Stomach (tissue), 9 donors: Measurements from ENCODE around the gene C1orf198. TPM values are rescaled to one million over a fixed set of nuclear protein-coding genes. Genes with fewer than 3 reads are reported as not detected.

Experiments
- DNase-seq, 2 donors: peaks; one replicate each; pipeline versions ENCODE4 v3.0.0 to v3.0.0-alpha.2; 2013 to 2019
- H3K27ac ChIP-seq, 5 donors: fragments of 200-600 bp in 4 of 5; sonication (generic) in 4 of 5; one replicate each; pipeline ENCODE4 v1.5.1; 2013 to 2019; ENCODE audit warnings: mild to moderate bottlenecking in 1 of 5, moderate library complexity in 1 of 5
- H3K27me3 ChIP-seq, 3 donors: fragments of 200-600 bp; sonication (generic); one replicate each; pipeline ENCODE4 v1.5.1; 2017 to 2019; ENCODE audit warnings: mixed run types in 1 of 3
- H3K36me3 ChIP-seq, 4 donors: fragments of 200-600 bp; sonication (generic); 1 replicate in 3 of 4; 2 replicates in 1 of 4; pipeline ENCODE4 v1.5.1; 2016 to 2019
- H3K4me1 ChIP-seq, 4 donors: fragments of 200-600 bp; sonication (generic); one replicate each; pipeline ENCODE4 v1.5.1; 2016 to 2019
- H3K4me3 ChIP-seq, 4 donors: fragments of 200-600 bp; sonication (generic) in 3 of 4; one replicate each; pipeline ENCODE4 v1.5.1; 2016 to 2019; ENCODE audit warnings: mild to moderate bottlenecking in 1 of 4
- H3K9me3 ChIP-seq, 4 donors: fragments of 200-600 bp; sonication (generic); one replicate each; pipeline ENCODE4 v1.5.1; 2016 to 2019
- EP300 ChIP-seq: sonication (generic); formaldehyde crosslinking; IDR thresholded peaks from one replicate; pipeline ENCODE4 v1.6.1; 2017; ENCODE audit warnings: antibody characterized with exemption
- POLR2A ChIP-seq, 4 donors: fragments of 450-650 bp; IDR thresholded peaks; one replicate each; pipeline ENCODE4 v1.6.1; 2016; ENCODE audit warnings: antibody characterized with exemption in 4 of 4, control low read depth in 2 of 4, mild to moderate bottlenecking in 1 of 4, moderate library complexity in 1 of 4
- POLR2AphosphoS5 ChIP-seq, 3 donors: sonication (generic); formaldehyde crosslinking; IDR thresholded peaks; one replicate each; pipeline ENCODE4 v1.6.1; 2016; ENCODE audit warnings: antibody characterized with exemption in 3 of 3
- WGBS, 5 donors: extraction: QIAGEN DNeasy Blood & Tissue Kit in 3 of 5; methylation state at CpG; one replicate each; pipeline versions ENCODE4 v1.1.5 to v1.1.7; 2013 to 2018; 5-methylcytosine and 5-hydroxymethylcytosine counted together
- intact Hi-C: fragments of 100-400 bp; cut with DNase I; formaldehyde crosslinking; loops from one replicate; pipeline ENCODE4 v1.15.1; 2023; ENCODE audit warnings: low total_unique reads
- polyA plus RNA-seq, 3 donors: library from polyadenylated mRNA; stranded (reverse); fragments of 200-250 nt; gene quantifications; one replicate each; pipeline ENCODE4 v1.2.3, GENCODE V29; 2013
- total RNA-seq, 5 donors: library from RNA; depleted of rRNA; stranded (reverse); fragments of >200 nt; gene quantifications; one replicate each; pipeline versions ENCODE4 v1.1.0 to v1.2.3, GENCODE V29; 2014 to 2016
- TF ChIP-seq, protein P1 (sequence below), 7 experiments: fragments of 450-650 bp in 4 of 7; fragments of 200-600 bp in 3 of 7; sonication (generic) in 3 of 7; IDR thresholded peaks; one replicate each; pipeline ENCODE4 v1.5.1; 2016 to 2019; ENCODE audit warnings: antibody characterized with exemption in 7 of 7, control low read depth in 2 of 7, mild to moderate bottlenecking in 1 of 7
- donor health status: healthy with polysubstance abuse.
- donor health status: Bipolar disorder and iron deficiency.
- donor health status: healthy.

The C1orf198 gene
- total and polyA plus RNA-seq, 8 donors = 11.3 to 69.3 (median 32.4) TPM

DNA sequence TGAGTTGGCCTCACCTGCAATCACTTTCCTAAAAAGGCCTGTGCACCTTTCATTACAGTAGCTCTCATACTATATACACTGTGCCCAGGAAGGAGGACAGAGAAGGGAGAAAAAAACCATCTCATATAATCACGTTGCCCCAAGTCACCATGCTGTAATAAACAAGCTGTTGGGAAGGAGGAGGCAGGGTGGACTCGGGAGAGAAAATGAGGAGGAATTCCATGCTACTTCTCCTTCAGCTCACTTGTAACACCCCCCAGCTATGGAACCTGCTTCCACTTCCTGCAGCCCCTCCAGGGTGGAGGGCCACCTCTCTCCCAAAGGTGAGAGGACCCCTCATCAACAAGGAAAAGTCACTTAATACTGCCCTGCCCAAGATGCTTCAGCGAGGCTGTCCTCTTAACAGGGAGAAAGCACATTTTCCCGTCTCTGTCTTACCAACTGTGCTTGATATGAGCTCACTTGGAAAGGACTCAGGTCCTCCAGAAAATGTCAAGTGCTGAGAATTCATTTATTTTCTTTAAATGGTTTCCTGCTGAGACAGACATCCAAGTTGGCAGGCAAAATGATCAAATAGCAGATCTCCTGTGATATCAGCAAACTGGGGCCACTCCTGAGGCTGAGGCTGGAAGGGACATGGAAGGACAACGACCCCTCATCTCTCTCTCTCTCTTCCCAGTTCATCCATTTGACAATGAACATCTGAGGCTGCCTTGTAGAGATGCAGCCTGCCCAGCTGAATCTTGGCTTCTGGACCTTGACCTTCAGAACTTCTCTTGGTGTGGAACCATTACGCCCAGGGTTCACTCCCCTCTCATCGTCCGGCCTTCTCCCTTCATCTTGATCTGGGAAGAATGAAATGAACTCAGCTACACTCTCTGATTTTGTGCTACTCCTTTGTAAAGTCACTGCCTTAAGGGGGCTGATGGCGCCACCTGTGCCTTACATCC, 67.2 kb downstream of the C1orf198 start:
- Histone ChIP-seq H3K4me3 (no peak overlapping the region), H3K36me3 (peaks cover 0 to 7% (median 0%) of the 10 kb centered on the region in 4 donors), H3K27ac (no peak overlapping the region), H3K9me3 (no peaks in the 10 kb centered on the region), H3K4me1 (peaks cover 0 to 4% (median 0%) of the 10 kb centered on the region in 4 donors), H3K27me3 (no peaks in the 10 kb centered on the region)
- 80 to 87% (median 83%) methylated on average over 9 of the region's 9 CpGs for WGBS, 5 donors
- no peak for DNase-seq
- intact Hi-C loops = loop anchor here (10.0 kb wide), 1 partner anchor 414 kb away; no protein-coding TSS in a partner anchor
- no peak for TF ChIP-seq POLR2AphosphoS5 (IDR thresholded peaks at IDR 0.05)
- TF ChIP-seq, protein P1, sequence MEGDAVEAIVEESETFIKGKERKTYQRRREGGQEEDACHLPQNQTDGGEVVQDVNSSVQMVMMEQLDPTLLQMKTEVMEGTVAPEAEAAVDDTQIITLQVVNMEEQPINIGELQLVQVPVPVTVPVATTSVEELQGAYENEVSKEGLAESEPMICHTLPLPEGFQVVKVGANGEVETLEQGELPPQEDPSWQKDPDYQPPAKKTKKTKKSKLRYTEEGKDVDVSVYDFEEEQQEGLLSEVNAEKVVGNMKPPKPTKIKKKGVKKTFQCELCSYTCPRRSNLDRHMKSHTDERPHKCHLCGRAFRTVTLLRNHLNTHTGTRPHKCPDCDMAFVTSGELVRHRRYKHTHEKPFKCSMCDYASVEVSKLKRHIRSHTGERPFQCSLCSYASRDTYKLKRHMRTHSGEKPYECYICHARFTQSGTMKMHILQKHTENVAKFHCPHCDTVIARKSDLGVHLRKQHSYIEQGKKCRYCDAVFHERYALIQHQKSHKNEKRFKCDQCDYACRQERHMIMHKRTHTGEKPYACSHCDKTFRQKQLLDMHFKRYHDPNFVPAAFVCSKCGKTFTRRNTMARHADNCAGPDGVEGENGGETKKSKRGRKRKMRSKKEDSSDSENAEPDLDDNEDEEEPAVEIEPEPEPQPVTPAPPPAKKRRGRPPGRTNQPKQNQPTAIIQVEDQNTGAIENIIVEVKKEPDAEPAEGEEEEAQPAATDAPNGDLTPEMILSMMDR (IDR thresholded peaks at IDR 0.05) = no peak
- TF ChIP-seq POLR2A (IDR thresholded peaks at IDR 0.05) = no peak
- no peak for TF ChIP-seq EP300

DNA sequence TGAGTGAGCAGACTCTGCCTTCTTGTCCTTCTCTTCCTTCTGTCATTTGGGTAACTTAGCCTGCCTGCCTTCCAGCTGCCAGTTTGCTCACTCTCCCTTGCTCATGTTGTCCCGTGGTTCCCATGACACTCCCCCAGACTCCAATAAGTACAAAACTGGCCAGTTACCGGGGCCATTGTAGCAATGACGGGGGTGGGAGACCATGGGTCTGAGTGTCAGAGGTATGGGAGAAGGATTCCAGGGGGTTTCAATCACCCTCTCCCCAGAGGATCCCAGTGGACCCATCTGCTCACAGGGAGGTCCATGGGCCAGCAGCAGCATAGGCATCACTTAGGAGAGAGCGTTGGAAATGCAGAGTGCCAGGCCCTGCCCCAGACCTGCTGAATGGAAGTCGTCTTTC, 69.8 kb downstream of the C1orf198 start:
- intact Hi-C loops = loop anchor here (10.0 kb wide), 1 partner anchor 116 kb away; no protein-coding TSS in a partner anchor
- H3K4me1 ChIP-seq = peaks cover 0 to 4% (median 0%) of the 10 kb centered on the region in 4 donors
- H3K36me3 ChIP-seq = peaks cover 0 to 7% (median 0%) of the 10 kb centered on the region in 4 donors
- WGBS, 5 donors = 85 to 94% (median 89%) methylated on average over 5 of the region's 5 CpGs
- H3K9me3 ChIP-seq = no peaks in the 10 kb centered on the region
- no peak for DNase-seq
- no peak overlapping the region for H3K4me3 ChIP-seq
- H3K27me3 ChIP-seq = no peaks in the 10 kb centered on the region
- no peak for TF ChIP-seq POLR2AphosphoS5 (IDR thresholded peaks at IDR 0.05)
- no peak for TF ChIP-seq POLR2A (IDR thresholded peaks at IDR 0.05)
- TF ChIP-seq, protein P1 (IDR thresholded peaks at IDR 0.05) = no peak
- TF ChIP-seq EP300 = no peak
- H3K27ac ChIP-seq = no peak overlapping the region

DNA sequence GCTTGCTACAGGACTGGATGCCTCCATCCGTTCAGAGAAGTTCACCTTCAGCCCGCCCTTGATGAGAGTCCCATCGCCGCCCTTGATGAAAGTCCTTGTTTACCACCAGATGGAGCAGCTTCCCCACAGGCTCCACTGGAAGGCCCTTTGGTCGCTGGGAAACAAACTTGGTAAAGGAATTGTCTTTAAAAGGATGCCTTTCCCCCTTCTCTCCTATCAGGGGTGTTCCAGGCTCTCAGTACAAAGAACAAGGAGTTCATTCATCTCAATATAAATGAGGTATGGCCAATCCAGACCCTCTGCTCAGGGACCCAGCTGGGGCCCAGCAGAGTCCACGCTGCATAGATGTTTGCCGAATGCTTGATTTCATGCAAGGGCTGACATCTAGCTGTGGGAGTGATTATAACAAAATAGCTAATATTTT, 70.4 kb downstream of the C1orf198 start:
- DNase-seq = peak; percentile 64 to 88
- Histone ChIP-seq H3K36me3 (peaks cover 0 to 7% (median 0%) of the 10 kb centered on the region in 4 donors), H3K27me3 (no peaks in the 10 kb centered on the region), H3K4me1 (peaks cover 0 to 4% (median 0%) of the 10 kb centered on the region in 4 donors), H3K27ac (no peak overlapping the region), H3K4me3 (no peak overlapping the region), H3K9me3 (no peaks in the 10 kb centered on the region)
- TF ChIP-seq EP300 = no peak
- TF ChIP-seq, protein P1 (IDR thresholded peaks at IDR 0.05) = peak in 5 of 7 experiments; percentile 27 to 72 (median 52)
- no peak for TF ChIP-seq POLR2A (IDR thresholded peaks at IDR 0.05)
- TF ChIP-seq POLR2AphosphoS5 (IDR thresholded peaks at IDR 0.05) = peak in 1 of 3 donors; percentile 36
- 24 to 32% (median 30%) methylated on average over 7 of the region's 7 CpGs for WGBS, 5 donors
- intact Hi-C loops = loop anchor here (10.0 kb wide), 1 partner anchor 117 kb away; no protein-coding TSS in a partner anchor

DNA sequence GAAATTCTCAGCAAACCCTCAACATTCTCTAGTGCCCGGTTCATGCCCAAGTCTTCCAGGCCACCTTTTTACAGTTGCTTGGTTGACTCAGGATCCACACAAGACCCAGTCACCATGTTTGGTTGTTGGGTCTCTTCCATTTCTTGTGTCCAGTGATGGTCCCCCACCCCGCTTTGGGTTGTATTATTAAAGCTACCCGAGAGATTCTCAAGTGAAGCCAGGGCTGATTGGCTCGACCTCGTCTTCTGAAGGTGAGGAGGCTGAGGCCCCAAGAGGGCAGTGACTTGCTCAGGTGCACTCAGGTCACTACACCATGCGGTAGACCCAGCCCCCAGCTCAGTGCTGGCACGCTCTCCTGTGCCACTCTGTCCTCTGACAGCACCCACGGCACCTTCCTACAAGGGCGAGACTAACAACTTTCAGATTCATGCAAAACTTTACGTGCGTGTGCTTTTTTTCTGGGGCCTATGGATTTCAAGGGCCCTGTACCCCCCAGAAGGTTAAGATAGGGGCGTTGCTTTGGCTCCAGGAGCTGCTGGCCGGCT, 70.9 kb downstream of the C1orf198 start:
- 74 to 85% (median 77%) methylated on average over 12 to 13 of the region's 13 CpGs for WGBS, 5 donors
- no peak for DNase-seq
- no peak overlapping the region for H3K4me3 ChIP-seq
- no peaks in the 10 kb centered on the region for H3K9me3 ChIP-seq
- H3K4me1 ChIP-seq = peaks cover 0 to 4% (median 0%) of the 10 kb centered on the region in 4 donors
- H3K27me3 ChIP-seq = peaks cover 0 to 2% (median 0%) of the 10 kb centered on the region in 3 donors
- peaks cover 0 to 11% (median 0%) of the 10 kb centered on the region in 4 donors for H3K36me3 ChIP-seq
- TF ChIP-seq POLR2AphosphoS5 (IDR thresholded peaks at IDR 0.05) (no peak), EP300 (no peak)
- intact Hi-C loops = loop anchor here (10.0 kb wide), 1 partner anchor 117 kb away; no protein-coding TSS in a partner anchor
- H3K27ac ChIP-seq = no peak overlapping the region
